AG04449 (cell line): ENCODE results near the gene TFEB.

Experiments
- CTCF ChIA-PET: fragments of 350-600 bp; formaldehyde crosslinking; extraction: SDS; loops from one replicate; lab custom pipeline; 2021; ENCODE audit warnings: antibody characterized with exemption; lab: Yijun Ruan, JAX
- POLR2A ChIA-PET: fragments of 400-600, 350-600 bp; formaldehyde crosslinking; extraction: SDS; loops from one replicate; lab custom pipeline; 2020; ENCODE audit warnings: antibody characterized with exemption, inconsistent platforms; lab: Yijun Ruan, JAX
- DNase-seq: peaks from one replicate; pipeline ENCODE4 v3.0.0-alpha.2; 2010; ENCODE audit warnings: low read depth, low spot score
- H3K4me3 ChIP-seq: 2 replicates; pipeline ENCODE4 v1.5.1; 2011; ENCODE audit warnings: low read depth, mild to moderate bottlenecking, control low read depth, low read length
- CTCF ChIP-seq: IDR thresholded peaks from one replicate; pipeline ENCODE4 v1.5.1; 2011; ENCODE audit warnings: mild to moderate bottlenecking, moderate library complexity, low read length, control low read depth, inconsistent platforms; ENCODE audit not compliant: insufficient read depth; ENCODE audit errors: missing control alignments

TFEB gene

GRCh38 chr6:41757931-41758640 lies 22.7 kb upstream of the TFEB start:
- DNase-seq = no peak
- no peak for TF ChIP-seq CTCF
- no peak overlapping the region for H3K4me3 ChIP-seq
- ChIA-PET CTCF (interaction anchor here (1.1 to 1.8 kb wide), 3 partner anchors 18 to 75 kb away, joined by 3 to 7 read pairs (median 4); partner anchors contain the start of gene TOMM6), POLR2A (no interaction called here)

GRCh38 chr6:41757271-41757670 lies 21.9 kb upstream of the TFEB start:
- DNase-seq = no peak
- TF ChIP-seq CTCF = no peak
- CTCF ChIA-PET = interaction anchor here (0.9 to 1.7 kb wide), 2 partner anchors 18 to 74 kb away, joined by 4 to 5 read pairs; no protein-coding TSS in a partner anchor
- H3K4me3 ChIP-seq = no peak overlapping the region
- POLR2A ChIA-PET = no interaction called here

- ChIA-PET POLR2A (no interaction called here), CTCF (interaction anchor here (1.3 to 1.7 kb wide), 3 partner anchors 29 to 388 kb away, joined by 4 to 5 read pairs (median 4); no protein-coding TSS in a partner anchor)
- no peak overlapping the region for H3K4me3 ChIP-seq
- TF ChIP-seq CTCF = no peak
- no peak for DNase-seq
Observed at GRCh38 chr6:41756354-41756753, 20.9 kb upstream of the TFEB start.

- DNase-seq = no peak
- TF ChIP-seq CTCF = no peak
- H3K4me3 ChIP-seq = no peak overlapping the region
- ChIA-PET POLR2A (no interaction called here), CTCF (interaction anchor here (1.3 to 3.0 kb wide), 4 partner anchors 30 to 387 kb away, joined by 4 to 8 read pairs (median 4); partner anchors contain the start of gene TOMM6)
Observed at GRCh38 chr6:41755895-41756294, 20.5 kb upstream of the TFEB start.

- POLR2A ChIA-PET = no interaction called here
- DNase-seq = no peak
- H3K4me3 ChIP-seq = no peak overlapping the region
- CTCF ChIA-PET = interaction anchor here (1.0 to 1.6 kb wide), 2 partner anchors 11 to 25 kb away, joined by 3 to 6 read pairs; no protein-coding TSS in a partner anchor
- TF ChIP-seq CTCF = no peak
Observed at GRCh38 chr6:41750374-41750773, 15.0 kb upstream of the TFEB start.

GRCh38 chr6:41748542-41748941 lies 13.1 kb upstream of the TFEB start:
- ChIA-PET CTCF (interaction anchor here (0.7 to 2.4 kb wide), 2 partner anchors 13 to 296 kb away, joined by 5 to 14 read pairs; partner anchors contain the start of gene TFEB), POLR2A (interaction anchor here (0.7 kb wide), 1 partner anchor 1295 kb away, joined by 5 read pairs; no protein-coding TSS in a partner anchor)
- DNase-seq = no peak
- H3K4me3 ChIP-seq = no peak overlapping the region
- no peak for TF ChIP-seq CTCF
